Measurements from ENCODE around the gene CELF3.

The CELF3 gene

DNA sequence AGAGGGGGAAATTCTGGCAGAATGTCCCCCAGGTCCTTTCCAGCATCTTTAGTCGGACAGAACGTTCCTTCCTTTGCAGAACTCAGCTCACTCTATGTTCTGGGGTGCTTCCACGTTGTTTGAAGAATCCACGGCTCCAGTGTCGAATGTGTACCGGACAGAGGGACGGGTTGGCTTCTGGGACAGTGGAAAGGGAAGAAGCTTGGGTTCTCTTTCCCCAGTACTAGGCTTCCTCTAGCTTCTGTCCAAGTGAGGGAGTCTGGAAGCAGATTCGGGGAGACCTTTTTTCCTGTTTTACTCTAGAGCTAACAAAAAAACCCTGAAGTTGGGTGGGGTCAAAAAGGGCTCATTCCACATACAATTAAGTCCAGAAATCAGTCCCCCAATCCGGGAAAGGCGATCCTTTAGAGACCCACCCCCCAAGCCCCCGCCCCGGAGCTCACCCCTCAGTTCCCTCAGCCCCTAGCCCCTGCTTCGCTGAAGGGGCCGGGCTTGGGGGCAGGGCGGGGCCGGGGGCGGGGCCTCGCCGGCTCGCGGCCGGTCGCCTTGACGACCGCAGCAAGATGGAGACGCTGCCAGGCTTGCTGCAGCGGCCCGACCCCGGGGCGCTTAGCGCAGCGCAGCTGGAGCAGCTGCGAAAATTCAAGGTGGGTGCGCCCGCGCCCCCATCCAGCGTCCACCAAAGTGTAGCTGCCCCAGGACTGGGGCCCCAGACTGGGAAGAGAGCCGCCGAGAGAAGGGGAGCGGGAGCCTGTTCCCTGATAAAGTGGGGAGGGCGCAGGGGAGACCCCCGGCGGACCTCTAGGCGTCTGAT, 4.6 kb upstream of the CELF3 start, which contains the start of gene RIIAD1:
Gene RIIAD1 (plus strand): TSS at position 549 of the 814 bp plus-strand sequence. CDS start 15 bp downstream, at position 564.
- DNase-seq (ENCODE audit: low read depth in 2 of 2), result no peak

DNA sequence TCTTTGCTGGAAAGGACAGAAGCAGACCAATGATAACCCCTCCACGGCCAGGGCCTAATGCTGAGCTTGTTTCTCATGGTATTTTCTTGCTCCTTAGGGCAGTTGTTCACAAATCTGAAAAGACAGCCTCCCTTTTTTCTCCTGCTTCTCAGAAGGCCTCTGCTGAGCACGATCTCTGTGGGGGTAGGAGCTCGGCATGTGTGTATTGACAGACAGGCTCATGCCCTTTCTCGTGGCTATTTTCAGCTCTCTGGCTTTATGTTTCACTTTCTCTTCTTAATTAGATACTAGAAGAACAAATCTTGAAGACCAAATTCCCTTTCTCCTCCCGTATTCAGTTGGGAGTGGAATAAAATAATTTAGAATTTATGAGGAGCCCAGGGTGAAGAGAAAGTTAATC, 4.0 kb upstream of the CELF3 start:
- DNase-seq (ENCODE audit: low read depth in 2 of 2), result no peak

DNA sequence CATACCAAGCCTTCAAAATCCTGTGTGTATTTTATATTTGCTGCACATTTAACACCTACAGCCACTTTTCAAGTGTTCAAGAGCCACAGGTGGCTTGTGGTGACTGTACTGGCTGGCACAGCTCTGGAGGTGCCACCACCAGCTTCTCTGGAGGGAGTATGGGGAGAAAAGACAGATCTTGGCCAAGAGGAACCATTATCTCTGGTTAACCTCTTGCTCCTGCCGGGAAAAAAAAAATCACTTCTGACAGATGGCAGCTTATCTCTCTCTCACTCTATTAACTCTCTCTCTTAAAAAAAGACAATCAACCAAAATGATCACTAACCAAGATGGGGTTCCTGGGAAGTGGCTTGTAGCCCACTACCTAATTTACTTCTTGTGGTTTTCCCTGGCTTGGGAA, 3.5 kb upstream of the CELF3 start:
- DNase-seq (ENCODE audit: low read depth in 2 of 2), result no peak

DNA sequence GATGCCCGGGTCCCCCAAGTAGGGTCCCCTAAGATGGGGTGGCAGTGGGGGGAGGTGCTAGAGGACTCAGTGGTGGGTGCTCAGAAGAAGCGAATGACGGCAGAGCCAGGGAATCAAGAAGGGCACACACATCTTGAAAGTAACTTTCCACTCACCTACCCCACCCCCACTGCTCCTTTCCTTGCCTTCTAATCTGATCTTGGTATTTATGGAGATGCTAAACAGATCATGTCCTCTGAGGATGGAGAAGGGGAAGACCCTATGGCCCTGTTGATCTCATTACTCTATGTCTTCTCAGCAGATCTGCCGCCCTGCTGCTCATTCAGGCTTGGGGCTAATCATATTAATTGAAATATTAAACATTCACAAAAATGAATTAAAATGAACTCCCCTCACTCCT, 2.1 kb upstream of the CELF3 start:
- no peak for DNase-seq (ENCODE audit: low read depth in 2 of 2)

DNA sequence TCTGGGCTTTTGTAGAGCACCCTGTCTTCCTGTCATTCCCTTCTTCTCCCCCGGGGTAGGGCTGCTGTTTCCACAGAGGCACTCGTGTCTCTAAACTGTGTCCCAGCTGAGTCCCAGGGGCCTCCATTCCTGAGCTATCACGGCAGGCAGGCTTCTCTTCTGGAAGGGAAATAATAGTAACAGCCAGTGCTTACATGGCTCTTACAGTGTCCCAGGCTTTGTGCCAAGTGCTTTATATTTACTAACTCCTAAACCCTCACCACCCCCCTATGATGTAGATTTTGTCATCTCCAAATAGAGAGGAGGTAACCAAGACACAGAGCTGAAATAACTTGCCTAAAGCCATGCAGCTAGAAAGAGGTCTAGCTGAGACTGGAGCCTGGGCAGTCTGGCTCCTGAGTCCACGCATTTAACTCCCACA, 1.4 kb upstream of the CELF3 start:
- no peak for DNase-seq (ENCODE audit: low read depth in 2 of 2)

DNA sequence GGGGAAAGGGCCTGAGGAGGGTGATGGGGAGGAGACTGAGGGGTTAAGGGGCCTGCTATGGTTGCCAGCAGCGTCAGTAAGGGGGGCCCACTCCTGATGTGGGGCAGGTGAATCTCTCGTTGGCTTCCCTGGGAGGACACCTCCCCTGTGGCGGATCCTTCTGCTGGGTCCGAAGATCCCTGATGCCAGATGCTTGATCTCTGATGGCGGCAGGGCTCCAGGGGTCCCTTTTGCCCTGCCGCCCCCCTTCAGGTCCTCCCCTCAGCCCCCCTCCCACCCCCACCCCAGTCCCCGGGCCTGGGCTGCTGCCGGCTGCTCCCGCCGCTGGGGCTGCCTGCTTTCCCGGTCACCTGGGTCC, 219 bp downstream of the CELF3 start:
- DNase-seq (ENCODE audit: low read depth in 2 of 2), result no peak

DNA sequence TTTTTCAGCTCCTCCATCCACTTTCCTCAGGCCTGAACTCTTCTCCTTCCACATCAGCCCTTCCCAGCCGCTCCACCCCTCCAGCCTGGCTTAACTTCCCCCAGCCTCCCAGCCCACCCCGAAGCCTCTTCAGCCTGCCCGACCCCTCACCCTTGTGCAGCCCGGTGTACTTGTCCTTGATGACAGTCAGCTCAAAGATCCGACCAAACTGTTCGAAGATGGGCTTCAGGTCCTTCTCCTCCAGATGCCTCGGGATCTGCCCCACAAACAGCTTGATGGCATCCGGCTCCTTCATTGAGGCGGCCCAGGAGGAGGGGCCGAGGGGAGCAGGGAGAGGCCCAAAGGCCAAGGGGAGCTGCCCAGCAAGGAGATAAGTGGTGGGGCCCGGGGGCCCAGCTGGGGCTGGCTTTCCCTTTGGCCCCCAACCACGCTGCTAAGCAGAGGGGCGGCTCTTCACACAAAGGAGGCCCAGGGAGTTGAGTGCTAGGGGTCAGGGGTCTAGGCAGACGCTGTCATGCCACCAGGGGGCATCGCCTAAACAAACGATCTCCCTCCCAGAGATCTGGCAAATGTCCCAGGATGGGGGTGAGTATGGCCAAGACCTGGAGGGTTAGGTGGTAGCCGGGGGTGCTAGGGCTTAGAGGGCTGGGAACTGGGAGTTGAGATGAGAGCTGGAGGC, 738 bp downstream of the CELF3 start:
- no peak for DNase-seq (ENCODE audit: low read depth in 2 of 2)

DNA sequence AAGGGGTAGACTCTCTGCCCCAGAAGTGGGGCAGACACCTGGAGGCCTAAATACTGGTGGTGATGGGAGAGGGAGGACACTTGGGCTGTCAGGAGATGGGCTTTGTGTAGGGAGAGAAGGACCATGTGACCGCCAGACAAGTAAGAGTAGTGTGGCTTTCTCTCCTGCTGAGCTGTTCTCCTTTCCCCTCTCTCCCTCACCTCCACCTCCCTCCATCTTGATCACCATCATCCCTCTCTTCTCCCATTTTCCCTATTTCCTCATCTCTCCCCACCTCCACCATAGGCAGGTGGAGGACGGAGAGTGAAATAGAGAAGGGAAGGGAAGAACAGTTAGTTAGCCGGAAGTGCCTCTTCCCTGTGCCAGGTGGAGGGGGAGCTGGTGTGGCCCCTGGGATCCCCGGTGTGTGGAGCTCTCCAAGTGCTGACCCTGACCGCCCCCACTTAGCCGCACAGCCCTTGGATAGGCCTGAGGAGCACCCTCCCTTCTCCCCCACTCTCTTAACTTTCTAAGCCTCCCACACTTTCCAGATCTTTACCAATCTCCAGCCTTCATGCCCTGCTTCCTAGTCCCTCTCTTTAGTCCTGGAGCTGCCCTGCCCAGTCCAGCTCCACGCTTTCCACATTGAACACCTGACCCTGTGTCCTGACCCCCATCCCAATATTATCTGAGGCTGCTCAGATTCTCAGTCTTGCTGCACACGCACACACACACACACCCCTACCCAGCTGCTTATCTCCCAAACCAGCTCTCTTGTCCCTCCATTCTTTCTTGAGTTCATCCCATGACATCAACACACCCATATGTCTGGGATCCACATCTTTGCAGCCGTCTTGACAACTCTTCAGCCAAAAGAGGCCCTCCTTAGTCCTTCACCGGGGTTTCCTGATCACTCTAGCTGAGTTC, 1.5 kb downstream of the CELF3 start:
- DNase-seq (ENCODE audit: low read depth in 2 of 2), result no peak

DNA sequence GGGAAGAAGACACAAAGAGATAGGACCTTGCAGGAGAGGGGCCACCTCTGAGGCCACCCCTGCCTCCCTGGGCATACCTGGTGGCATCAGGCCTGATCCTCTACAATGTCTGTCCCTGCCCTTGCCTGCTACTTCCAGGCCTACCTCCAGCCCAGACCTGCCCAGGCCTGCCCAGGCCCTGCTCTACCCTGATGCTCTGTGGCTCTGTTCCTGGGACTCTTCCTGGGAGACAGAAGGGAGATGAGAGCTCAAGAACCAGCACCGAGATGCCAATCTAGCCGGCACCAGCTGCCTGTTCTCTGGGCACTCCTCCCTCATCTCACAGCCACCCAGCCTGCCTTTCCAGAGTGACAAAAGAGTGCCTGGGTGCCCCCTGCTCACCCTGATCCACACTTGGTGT, 2.7 kb downstream of the CELF3 start:
- DNase-seq (ENCODE audit: low read depth in 2 of 2), result no peak

DNA sequence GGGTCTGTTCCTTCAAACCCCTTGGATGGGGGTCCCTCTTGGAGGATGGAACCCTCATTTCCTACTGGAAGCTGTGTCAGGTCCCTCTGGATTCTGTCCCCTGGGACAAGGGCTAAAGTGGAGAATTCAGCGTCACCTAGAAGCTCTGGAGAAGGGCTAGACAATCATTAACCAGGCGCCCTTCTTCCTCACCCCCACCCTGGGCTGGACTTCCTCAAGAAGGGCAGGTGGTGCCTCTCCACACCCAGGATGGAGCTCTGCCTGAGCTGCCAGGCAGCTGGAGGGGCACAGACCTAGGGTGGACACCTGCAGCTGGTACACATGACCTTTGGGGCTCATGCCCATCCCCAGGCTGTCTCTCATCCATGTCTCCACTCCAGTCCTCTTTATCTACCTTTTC, 3.6 kb downstream of the CELF3 start:
- DNase-seq (ENCODE audit: low read depth in 2 of 2), result no peak

DNA sequence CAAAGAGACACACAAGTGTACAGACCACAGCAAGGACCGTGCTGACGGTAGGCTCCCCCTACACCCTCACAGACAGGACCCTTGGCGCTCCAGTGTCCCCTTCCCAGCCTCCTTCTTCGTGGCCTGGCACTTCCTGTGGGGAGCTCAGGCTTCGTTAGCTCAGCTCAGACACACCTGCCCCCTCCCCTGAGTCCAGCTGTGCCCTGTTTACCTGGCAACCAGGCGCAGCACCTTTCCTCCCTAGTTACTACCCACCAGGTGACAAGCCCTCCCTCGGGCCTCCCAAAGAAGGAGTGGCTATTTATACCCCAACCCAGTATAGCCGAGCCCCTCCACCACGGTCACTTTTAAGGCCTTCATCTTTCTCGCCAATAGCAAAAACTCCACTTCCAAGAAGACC, 4.7 kb downstream of the CELF3 start:
- no peak for DNase-seq (ENCODE audit: low read depth in 2 of 2)

DNA sequence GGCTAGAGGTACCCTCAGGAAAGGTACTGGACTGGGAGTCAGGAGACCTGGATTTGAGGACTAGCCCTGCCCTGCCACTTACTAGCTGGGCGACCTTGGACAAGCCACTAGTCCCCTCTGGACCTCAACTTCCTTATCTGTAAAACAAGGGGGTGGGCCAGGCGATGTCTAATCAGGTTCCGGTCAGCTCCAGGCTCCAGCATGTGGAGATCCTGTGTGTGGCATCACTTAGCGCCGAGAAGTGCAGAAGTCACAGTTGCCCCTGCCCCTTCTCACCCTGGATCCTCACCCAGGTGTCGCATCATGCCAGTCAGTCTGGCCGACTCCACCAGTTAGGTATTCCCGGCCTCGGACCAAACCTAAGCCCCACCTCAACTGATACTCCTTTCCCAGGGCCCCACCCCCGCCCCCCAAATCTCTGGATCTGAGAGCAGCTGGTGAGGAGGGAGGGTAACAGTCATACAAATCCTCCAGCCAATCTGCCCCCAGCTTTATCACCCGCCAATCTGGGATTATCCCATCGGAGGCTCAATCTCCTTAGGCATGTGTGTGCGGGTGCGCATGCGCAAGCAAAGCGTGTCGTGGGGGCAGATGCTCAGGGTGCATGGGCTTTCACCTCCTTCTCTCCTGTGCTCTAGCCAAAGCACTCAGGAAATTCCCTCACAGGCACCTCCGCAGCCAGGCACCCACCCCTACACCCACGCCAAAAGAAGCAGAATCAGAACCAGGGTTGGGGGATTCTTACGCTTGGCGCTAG, 5.4 kb downstream of the CELF3 start:
- DNase-seq (ENCODE audit: low read depth in 2 of 2), result no peak

DNA sequence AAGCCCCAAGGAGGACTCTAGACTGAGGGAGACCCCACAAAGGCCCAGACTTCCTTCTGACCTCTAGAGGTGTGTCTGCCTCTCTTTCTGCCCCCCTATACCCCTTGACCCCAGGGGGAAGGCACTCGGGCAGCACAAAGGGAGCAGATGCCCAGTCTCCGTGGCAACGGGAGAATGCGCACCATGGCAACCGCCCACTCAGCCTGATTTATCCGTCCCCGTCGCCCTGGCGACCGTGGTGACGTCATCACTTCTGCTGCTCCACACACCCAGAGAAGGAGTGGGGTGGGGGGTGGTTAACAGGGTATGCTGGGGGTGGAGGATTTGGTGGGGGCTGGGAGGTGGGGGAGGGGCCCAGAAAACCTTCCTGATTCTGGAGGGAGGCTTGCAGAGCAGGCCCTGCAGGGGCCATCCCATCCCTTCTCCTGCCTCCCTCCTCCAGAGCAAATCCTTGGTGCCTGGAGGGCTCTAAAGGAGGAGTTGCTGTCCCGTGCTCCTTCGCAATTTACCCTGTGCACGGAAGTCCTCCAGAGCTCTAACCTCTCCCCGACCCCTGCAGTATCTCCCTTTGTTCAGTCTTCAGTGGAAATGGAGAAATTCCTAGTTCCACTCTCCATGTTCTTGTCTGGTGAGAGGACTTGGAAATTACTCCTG, 6.3 kb downstream of the CELF3 start:
- peak in 1 of 2 experiments; percentile 6 for DNase-seq (ENCODE audit: low read depth in 2 of 2)

DNA sequence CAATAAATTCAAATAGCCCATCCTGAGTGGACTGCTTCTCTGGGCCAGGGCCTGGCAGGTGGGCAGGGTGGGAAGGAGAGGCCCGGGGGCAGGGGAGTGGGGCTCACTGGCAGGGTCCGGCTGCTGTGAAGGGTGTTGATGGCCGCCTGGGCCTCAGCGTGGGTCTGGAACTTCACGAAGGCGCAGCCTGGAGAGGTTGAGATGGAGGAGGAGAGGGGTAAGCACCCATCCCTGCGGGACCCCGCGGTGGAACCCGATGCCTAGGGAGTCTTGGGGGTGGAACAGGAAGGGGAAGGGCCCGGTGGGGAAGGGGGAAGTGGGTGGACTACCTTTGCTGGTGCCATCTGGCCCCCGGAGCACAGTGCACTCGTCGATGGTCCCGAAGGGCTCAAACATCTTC, 7.7 kb downstream of the CELF3 start:
- no peak for DNase-seq (ENCODE audit: low read depth in 2 of 2)

DNA sequence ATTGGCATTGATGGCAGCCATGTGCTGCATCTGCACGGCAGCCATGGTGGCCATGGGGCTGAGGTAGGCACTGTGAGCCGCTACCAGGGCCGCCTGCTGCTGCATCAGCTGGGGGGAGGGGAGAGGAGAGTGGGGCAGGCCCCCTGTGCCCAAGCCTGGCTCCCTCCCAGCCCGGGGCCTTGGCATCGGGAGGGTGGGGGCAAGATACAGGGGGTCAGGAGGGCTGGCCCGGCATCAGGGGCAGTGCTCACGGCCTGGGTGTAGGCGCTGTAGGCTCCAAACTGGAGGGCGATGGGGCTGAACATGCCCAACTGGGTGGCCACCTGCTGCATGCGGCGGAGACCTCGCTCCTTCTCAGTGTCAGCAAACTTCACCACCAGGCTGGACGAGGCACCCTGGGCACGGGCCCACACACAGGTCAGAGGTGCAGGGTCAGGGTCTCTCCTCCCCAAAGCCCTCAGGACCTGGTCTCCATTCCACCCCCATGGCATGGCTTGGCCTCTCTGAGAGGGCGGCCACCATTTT, 9.0 kb downstream of the CELF3 start:
- no peak for DNase-seq (ENCODE audit: low read depth in 2 of 2)

DNA sequence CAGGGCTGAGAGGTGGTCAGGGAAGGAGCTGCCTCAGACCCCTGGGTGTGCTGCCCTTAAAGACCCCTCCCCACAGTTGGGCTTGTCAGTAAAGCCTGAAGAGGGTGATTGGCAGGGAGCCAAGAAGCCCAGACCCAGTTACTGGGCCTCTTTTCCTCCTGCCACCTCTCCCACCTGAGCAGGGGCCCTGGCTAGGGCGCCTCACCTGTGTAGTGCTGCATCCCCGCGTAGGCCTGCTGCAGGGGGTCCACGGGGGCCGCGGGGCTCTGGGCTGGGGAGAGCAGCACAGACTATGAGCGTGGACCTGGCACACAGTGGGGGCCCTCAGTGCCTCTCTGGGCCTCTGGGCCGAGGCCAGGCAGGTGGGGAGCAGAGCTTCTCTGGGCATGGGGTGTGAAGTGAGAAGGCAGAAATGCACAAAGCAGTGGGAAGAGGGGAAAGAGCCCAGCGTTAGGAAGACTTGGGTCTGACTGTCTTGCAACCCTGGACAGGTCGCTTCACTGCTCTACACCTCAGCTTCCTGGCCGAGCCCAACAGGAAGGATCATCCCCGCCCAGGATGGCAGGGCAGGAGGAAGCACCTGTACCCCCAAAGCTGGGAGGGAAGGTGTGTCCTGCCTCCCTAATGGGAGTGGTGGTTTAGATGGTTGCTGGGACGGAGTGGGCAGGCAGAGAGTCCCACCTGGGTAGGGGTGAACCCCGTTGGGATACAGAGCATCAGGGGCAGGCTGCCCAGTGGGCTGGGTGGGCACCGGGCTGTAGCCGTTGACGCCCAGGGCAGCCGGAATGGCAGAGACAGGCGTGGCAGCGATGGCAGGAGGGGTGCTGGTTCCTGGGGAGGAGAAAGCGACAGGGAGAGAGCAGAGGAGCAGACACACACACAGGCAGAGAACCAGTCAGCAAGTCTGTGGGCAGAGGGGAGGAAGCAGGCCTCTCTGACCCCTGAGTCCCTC, 9.9 kb downstream of the CELF3 start:
- no peak for DNase-seq (ENCODE audit: low read depth in 2 of 2)

DNA sequence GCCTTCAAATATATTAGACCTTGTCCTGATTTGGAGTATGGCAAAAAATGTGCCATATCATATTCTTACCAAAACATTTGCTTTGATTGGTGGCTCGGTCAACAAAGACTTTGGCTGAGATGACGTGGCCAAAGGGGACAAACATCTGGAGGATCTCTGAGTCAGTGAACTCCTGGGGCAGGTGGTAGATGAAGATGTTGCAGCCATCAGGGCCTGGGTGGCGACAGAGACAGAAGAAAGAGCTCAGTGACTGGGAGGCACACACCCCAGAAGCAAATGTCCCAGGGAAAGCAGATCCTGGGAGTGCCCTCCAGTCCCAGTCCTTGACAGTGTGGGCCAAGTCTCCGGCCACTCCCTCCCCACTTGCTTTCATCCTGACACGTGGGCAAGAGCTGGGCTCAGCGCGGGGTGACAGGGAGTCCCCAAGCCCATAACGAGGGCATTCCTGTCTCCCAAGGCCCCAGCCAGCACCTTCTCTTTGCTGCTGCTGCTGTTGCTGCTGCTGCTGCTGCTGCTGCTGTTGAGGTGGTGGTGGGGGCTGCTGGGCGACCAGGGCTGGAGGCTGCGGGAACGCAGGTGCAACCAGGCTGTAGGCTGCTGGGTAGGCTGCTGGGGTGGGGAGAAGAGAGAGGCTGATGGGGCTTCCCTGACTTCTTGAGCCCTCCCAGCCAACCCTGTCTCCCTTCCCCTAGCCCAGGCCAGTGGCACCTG, 10.7 kb downstream of the CELF3 start:
- no peak for DNase-seq (ENCODE audit: low read depth in 2 of 2)

DNA sequence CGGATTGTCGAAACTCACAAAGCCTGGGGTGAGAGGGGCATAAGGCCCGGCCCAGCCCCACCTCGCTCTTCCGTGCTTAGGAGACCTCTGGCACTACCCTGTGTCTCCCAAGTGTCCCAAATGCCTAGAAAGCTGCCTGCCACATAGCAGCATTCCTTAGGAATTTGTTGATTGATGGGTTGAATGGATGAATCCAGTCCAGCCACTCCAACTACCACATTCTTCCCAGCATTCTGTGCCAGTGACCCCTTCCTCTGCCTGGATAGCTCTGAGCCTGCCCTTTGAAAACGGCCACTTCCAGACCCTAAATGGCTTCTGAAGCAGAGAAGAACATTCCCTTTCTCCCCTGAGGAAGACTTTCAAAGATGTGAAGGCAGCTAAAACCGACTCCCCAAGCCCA, 11.5 kb downstream of the CELF3 start:
- no peak for DNase-seq (ENCODE audit: low read depth in 2 of 2)

DNA sequence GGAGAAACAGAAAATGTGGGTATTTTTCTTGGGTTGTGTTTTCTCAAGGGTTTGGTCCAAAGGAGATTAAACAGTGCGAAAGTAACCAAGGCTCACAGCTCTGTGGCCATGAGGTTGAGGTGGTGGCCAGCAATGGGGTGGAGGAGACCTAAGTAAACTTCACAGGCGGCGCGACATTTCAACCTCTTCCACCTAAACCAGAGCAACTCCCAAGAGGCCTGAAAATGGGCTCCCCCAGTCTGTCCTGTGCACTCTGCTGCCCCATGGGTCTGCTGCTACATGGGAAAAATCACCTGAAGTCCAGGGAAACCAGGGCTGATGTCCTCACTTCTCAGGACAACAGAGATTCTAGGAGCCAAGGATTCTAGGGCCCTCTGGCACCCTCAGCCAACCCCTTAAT, 12.4 kb downstream of the CELF3 start:
- DNase-seq (ENCODE audit: low read depth in 2 of 2), result no peak
